Tibial artery (tissue), 4 donors: Measurements from ENCODE around the gene BLID.

Experiments used
- DNase-seq, 2 donors: peaks; one replicate each; pipeline ENCODE4 v3.0.0-alpha.2; 2019
- H3K27ac ChIP-seq, 2 donors: fragments of 200-600 bp; sonication (generic) in 1 of 2; 1 replicate in 1 of 2; 2 replicates in 1 of 2; pipeline ENCODE4 v1.5.1; 2018 to 2019; ENCODE audit warnings: mild to moderate bottlenecking in 1 of 2
- H3K27me3 ChIP-seq, 2 donors: fragments of 200-600 bp; sonication (generic) in 1 of 2; one replicate each; pipeline versions ENCODE4 v1.5.1 to v1.6.0; 2016 to 2019
- H3K36me3 ChIP-seq, 3 donors: fragments of 200-600 bp; sonication (generic) in 2 of 3; one replicate each; pipeline ENCODE4 v1.5.1; 2016 to 2019; ENCODE audit warnings: mild to moderate bottlenecking in 2 of 3
- H3K4me1 ChIP-seq, 4 donors: fragments of 200-600 bp; sonication (generic) in 2 of 4; 1 replicate in 3 of 4; 2 replicates in 1 of 4; pipeline ENCODE4 v1.5.1; 2016 to 2019
- H3K4me3 ChIP-seq, 2 donors: fragments of 200-600 bp; sonication (generic) in 1 of 2; 1 replicate in 1 of 2; 2 replicates in 1 of 2; pipeline ENCODE4 v1.5.1; 2018 to 2019; ENCODE audit warnings: mild to moderate bottlenecking in 2 of 2
- H3K9me3 ChIP-seq, 3 donors: fragments of 200-600 bp; sonication (generic) in 1 of 3; one replicate each; pipeline ENCODE4 v1.5.1; 2016 to 2019
- CTCF ChIP-seq, 2 experiments: fragments of 200-600 bp in 1 of 2; fragments of 450-650 bp in 1 of 2; IDR thresholded peaks; one replicate each; pipeline ENCODE4 v1.5.1; 2017 to 2019; ENCODE audit warnings: antibody characterized with exemption in 2 of 2, mild to moderate bottlenecking in 1 of 2, moderate library complexity in 1 of 2
- intact Hi-C: fragments of 100-400 bp; cut with DNase I; formaldehyde crosslinking; loops from one replicate; pipeline ENCODE4 v1.15.0; 2023; ENCODE audit warnings: low total_unique reads

The BLID gene

GRCh38 chr11:122096272-122097112, 19.5 kb downstream of the BLID start:
- Histone ChIP-seq H3K9me3 (no peaks in the 10 kb centered on the region), H3K4me3 (peak overlapping the region; percentile 64 to 68), H3K27me3 (no peaks in the 10 kb centered on the region), H3K4me1 (peaks cover 0 to 19% (median 6%) of the 10 kb centered on the region in 4 donors), H3K36me3 (peaks cover 0 to 11% (median 1%) of the 10 kb centered on the region in 3 donors), H3K27ac (peak overlapping the region; percentile 80 to 91)
- no peak for TF ChIP-seq CTCF (IDR thresholded peaks at IDR 0.05)
- DNase-seq, result no peak
- intact Hi-C loops, result loop anchor here (10.0 kb wide), 1 partner anchor 52 kb away; no protein-coding TSS in a partner anchor

DNA sequence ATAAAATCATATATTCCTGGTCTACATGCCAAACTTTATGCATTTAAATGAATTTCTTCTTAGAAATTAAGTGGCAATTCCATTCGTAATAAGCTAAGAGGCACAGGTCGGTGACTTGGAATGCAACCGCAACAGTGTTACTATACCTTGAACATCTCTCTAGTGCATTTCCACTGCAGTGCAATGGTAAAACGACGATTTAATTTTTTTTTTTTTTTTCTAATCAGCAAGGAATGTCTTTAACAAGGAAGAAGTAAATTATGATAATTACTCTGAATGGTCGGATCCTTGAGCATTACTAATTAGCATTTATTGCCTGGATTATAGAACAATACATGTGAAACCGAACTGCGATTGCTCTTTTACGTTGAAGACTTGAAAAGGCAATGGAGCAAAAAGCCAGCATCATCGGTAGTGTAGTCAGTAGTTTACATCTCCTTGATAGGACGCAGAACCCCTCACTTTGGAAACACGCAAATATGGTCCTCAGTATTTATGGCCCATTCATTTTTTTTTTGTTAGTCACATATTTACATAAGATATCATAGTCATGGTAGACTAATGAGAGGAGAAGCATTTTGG, 20.2 kb downstream of the BLID start:
- DNase-seq, result no peak
- no peak for TF ChIP-seq CTCF (IDR thresholded peaks at IDR 0.05)
- H3K36me3 ChIP-seq, result peaks cover 0 to 18% (median 7%) of the 10 kb centered on the region in 3 donors
- peaks cover 0 to 21% (median 6%) of the 10 kb centered on the region in 4 donors for H3K4me1 ChIP-seq
- no peaks in the 10 kb centered on the region for H3K9me3 ChIP-seq
- H3K27ac ChIP-seq, result peak overlapping the region; percentile 80 to 91
- no peaks in the 10 kb centered on the region for H3K27me3 ChIP-seq
- H3K4me3 ChIP-seq, result peak overlapping the region; percentile 64 to 68
- intact Hi-C loops, result loop anchor here (10.0 kb wide), 1 partner anchor 51 kb away; no protein-coding TSS in a partner anchor

DNA sequence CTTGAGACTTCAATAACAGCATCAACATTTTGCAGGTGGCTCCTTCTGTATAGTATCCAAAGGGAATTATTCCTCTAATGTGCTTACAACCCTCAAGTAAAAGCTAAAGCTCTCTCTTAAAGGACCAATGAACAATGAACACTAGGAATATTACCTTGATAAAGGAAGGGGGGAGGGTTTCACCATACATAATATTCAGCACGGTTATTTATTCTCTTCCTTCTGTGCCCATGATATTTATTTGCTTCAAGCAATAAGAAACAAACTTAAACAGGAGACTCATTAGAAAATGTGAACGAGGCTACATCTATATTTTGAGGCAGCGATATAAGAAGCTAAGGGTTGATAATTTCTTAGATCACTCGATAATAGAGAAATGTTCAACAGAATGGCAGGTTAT, 21.2 kb downstream of the BLID start:
- peak overlapping the region; percentile 46 to 91 for H3K27ac ChIP-seq

DNA sequence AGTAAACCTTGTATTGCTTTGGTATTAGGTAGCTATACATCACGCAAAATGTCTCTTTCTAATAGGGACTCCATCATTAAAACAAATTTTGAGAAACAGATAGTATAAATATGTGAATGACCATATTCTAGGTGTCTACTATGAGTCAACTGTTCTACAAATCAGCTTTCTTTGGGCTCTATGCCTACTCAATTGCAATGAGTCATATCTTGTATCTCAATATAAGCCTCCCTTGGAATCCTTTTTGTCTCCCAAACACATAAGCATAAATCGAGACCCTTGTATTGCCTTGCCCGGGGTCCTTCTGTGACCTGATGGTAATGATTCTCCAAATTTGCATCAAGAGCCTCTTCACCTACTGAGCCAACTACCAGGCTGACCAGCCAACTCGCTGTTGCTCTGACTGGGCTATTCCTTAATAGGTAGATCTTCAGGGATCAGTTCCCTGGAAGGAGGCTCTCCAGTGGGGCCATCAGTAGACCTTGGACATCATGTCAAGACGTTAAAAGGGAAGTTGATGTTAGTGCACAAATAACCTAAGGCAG, 22.2 kb downstream of the BLID start:
- DNase-seq, result no peak

More for the DNA sequence above, 21.2 kb downstream of the BLID start:
- intact Hi-C loops, result loop anchor here (10.0 kb wide), 1 partner anchor 50 kb away; no protein-coding TSS in a partner anchor
- no peak for DNase-seq
- Histone ChIP-seq H3K27me3 (no peaks in the 10 kb centered on the region), H3K4me3 (peak overlapping the region in 1 of 2 donors; percentile 0), H3K9me3 (no peaks in the 10 kb centered on the region), H3K4me1 (peaks cover 0 to 31% (median 6%) of the 10 kb centered on the region in 4 donors), H3K36me3 (peaks cover 0 to 23% (median 7%) of the 10 kb centered on the region in 3 donors)
- no peak for TF ChIP-seq CTCF (IDR thresholded peaks at IDR 0.05)

More for the DNA sequence above, 22.2 kb downstream of the BLID start:
- Histone ChIP-seq H3K9me3 (no peaks in the 10 kb centered on the region), H3K36me3 (peaks cover 0 to 23% (median 7%) of the 10 kb centered on the region in 3 donors), H3K27ac (peak overlapping the region; percentile 46 to 91), H3K4me1 (peaks cover 0 to 41% (median 9%) of the 10 kb centered on the region in 4 donors), H3K4me3 (no peak overlapping the region), H3K27me3 (no peaks in the 10 kb centered on the region)
- intact Hi-C loops, result loop anchor here (10.0 kb wide), 1 partner anchor 49 kb away; no protein-coding TSS in a partner anchor
- no peak for TF ChIP-seq CTCF (IDR thresholded peaks at IDR 0.05)
